Astrocyte (in vitro differentiated cells and primary cell): Measurements from ENCODE around the gene FKBP1B. TPM values are rescaled to one million over a fixed set of nuclear protein-coding genes. Genes with fewer than 3 reads are reported as not detected.

Experiments
- DNase-seq: peaks from one replicate; pipeline ENCODE4 v3.0.0-alpha.2; 2010; ENCODE audit warnings: low read depth
- FAIRE-seq: peaks from 2 replicates; lab custom pipeline; 2011; peaks lifted over from hg19 to GRCh38; lab: Jason Lieb, UNC
- H2AFZ ChIP-seq: 2 replicates; pipeline ENCODE4 v1.6.0; 2012; ENCODE audit warnings: low read depth, low read length, inconsistent platforms
- H3K27ac ChIP-seq: 2 replicates; pipeline ENCODE4 v1.5.1; 2011; ENCODE audit warnings: low read depth, low read length, inconsistent platforms
- H3K27me3 ChIP-seq: 2 replicates; pipeline ENCODE4 v1.6.0; 2011; ENCODE audit warnings: low read length, inconsistent platforms; ENCODE audit not compliant: insufficient read depth
- H3K36me3 ChIP-seq: 2 replicates; pipeline ENCODE4 v1.5.1; 2011; ENCODE audit warnings: low read length, inconsistent platforms; ENCODE audit not compliant: insufficient read depth
- H3K4me1 ChIP-seq: 2 replicates; pipeline ENCODE4 v1.5.1; 2011; ENCODE audit warnings: low read length, inconsistent platforms; ENCODE audit not compliant: insufficient read depth
- H3K4me2 ChIP-seq: 2 replicates; pipeline ENCODE4 v1.6.0; 2012; ENCODE audit warnings: low read length, inconsistent platforms
- H3K4me3 ChIP-seq: 2 replicates; pipeline ENCODE4 v1.5.1; 2011; ENCODE audit warnings: low read depth, mild to moderate bottlenecking, low read length, inconsistent platforms; ENCODE audit not compliant: insufficient read depth
- H3K79me2 ChIP-seq: 2 replicates; pipeline ENCODE4 v1.6.0; 2012; ENCODE audit warnings: mild to moderate bottlenecking, low read length, inconsistent platforms; ENCODE audit not compliant: insufficient read depth
- H3K9ac ChIP-seq: 2 replicates; pipeline ENCODE4 v1.6.0; 2012; ENCODE audit warnings: mild to moderate bottlenecking, low read length, inconsistent platforms
- H3K9me3 ChIP-seq: 2 replicates; pipeline ENCODE4 v1.5.1; 2012; ENCODE audit warnings: low read depth, mild to moderate bottlenecking, low read length, inconsistent platforms; ENCODE audit not compliant: insufficient read depth
- H4K20me1 ChIP-seq: 2 replicates; pipeline ENCODE4 v1.6.0; 2012; ENCODE audit warnings: low read length, inconsistent platforms; ENCODE audit not compliant: insufficient read depth
- H3K27ac Mint-ChIP-seq: one replicate; pipeline ENCODE4 v1.8.0; 2021; ENCODE audit warnings: mild to moderate bottlenecking, mixed read lengths; ENCODE audit not compliant: unreplicated experiment
- H3K27me3 Mint-ChIP-seq: one replicate; pipeline ENCODE4 v1.8.0; 2021; ENCODE audit warnings: low read depth, mixed read lengths; ENCODE audit not compliant: unreplicated experiment
- H3K36me3 Mint-ChIP-seq: one replicate; pipeline ENCODE4 v1.8.0; 2021; ENCODE audit warnings: low read depth, mixed read lengths; ENCODE audit not compliant: unreplicated experiment
- H3K4me1 Mint-ChIP-seq: one replicate; pipeline ENCODE4 v1.8.0; 2021; ENCODE audit warnings: low read depth, mixed read lengths; ENCODE audit not compliant: unreplicated experiment
- H3K4me3 Mint-ChIP-seq: one replicate; pipeline ENCODE4 v1.8.0; 2021; ENCODE audit warnings: mild to moderate bottlenecking, moderate library complexity, mixed read lengths; ENCODE audit not compliant: unreplicated experiment
- H3K9me3 Mint-ChIP-seq: one replicate; pipeline ENCODE4 v1.8.0; 2021; ENCODE audit warnings: mild to moderate bottlenecking, mixed read lengths; ENCODE audit not compliant: unreplicated experiment
- EZH2 ChIP-seq: IDR thresholded peaks from 2 replicates; pipeline ENCODE4 v1.6.1; 2012; ENCODE audit warnings: mild to moderate bottlenecking, low read length, inconsistent platforms; ENCODE audit not compliant: insufficient read depth
- total RNA-seq: library from RNA; stranded (reverse); gene quantifications from 2 replicates; pipeline ENCODE4 v1.2.1, GENCODE V29; 2021
- TF ChIP-seq, protein P1 (sequence below): IDR thresholded peaks from 2 replicates; pipeline ENCODE4 v1.5.1; 2011; ENCODE audit warnings: low read depth, mild to moderate bottlenecking, inconsistent platforms, low read length, moderate library complexity; ENCODE audit not compliant: insufficient read depth

FKBP1B gene
- total RNA-seq, 1 donor from 2014 or later, result 19.4 TPM

- peaks cover 60% of the 10 kb centered on the region for H3K79me2 ChIP-seq
- H3K27me3 ChIP-seq, result no peaks in the 10 kb centered on the region
- TF ChIP-seq, protein P1, sequence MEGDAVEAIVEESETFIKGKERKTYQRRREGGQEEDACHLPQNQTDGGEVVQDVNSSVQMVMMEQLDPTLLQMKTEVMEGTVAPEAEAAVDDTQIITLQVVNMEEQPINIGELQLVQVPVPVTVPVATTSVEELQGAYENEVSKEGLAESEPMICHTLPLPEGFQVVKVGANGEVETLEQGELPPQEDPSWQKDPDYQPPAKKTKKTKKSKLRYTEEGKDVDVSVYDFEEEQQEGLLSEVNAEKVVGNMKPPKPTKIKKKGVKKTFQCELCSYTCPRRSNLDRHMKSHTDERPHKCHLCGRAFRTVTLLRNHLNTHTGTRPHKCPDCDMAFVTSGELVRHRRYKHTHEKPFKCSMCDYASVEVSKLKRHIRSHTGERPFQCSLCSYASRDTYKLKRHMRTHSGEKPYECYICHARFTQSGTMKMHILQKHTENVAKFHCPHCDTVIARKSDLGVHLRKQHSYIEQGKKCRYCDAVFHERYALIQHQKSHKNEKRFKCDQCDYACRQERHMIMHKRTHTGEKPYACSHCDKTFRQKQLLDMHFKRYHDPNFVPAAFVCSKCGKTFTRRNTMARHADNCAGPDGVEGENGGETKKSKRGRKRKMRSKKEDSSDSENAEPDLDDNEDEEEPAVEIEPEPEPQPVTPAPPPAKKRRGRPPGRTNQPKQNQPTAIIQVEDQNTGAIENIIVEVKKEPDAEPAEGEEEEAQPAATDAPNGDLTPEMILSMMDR, result no peak
- no peak for TF ChIP-seq EZH2
- H3K4me1 ChIP-seq, result peaks cover 4% of the 10 kb centered on the region
- H3K9ac ChIP-seq, result no peak overlapping the region
- H3K4me3 ChIP-seq, result no peak overlapping the region
- no peak overlapping the region for H2AFZ ChIP-seq
- peaks cover 1% of the 10 kb centered on the region for H3K4me1 Mint-ChIP-seq
- H3K4me3 Mint-ChIP-seq, result no peak overlapping the region
- DNase-seq (no peak), FAIRE-seq (no peak)
- H4K20me1 ChIP-seq, result peaks cover 34% of the 10 kb centered on the region
- H3K27ac Mint-ChIP-seq, result no peak overlapping the region
- H3K4me2 ChIP-seq, result no peak overlapping the region
- H3K36me3 Mint-ChIP-seq, result peaks cover 11% of the 10 kb centered on the region
- no peaks in the 10 kb centered on the region for H3K9me3 ChIP-seq
- no peaks in the 10 kb centered on the region for H3K9me3 Mint-ChIP-seq
- no peak overlapping the region for H3K27ac ChIP-seq
- no peaks in the 10 kb centered on the region for H3K27me3 Mint-ChIP-seq
- peaks cover 39% of the 10 kb centered on the region for H3K36me3 ChIP-seq
Observed at GRCh38 chr2:24072259-24072658, 22.7 kb downstream of the FKBP1B start.

- Histone ChIP-seq H3K4me1 (peaks cover 8% of the 10 kb centered on the region), H2AFZ (no peak overlapping the region), H4K20me1 (peaks cover 30% of the 10 kb centered on the region), H3K79me2 (peaks cover 60% of the 10 kb centered on the region), H3K4me2 (no peak overlapping the region), H3K27ac (no peak overlapping the region), H3K36me3 (peaks cover 29% of the 10 kb centered on the region), H3K4me3 (no peak overlapping the region), H3K9ac (no peak overlapping the region), H3K27me3 (no peaks in the 10 kb centered on the region), H3K9me3 (no peaks in the 10 kb centered on the region)
- TF ChIP-seq, protein P1, result no peak
- TF ChIP-seq EZH2, result no peak
- H3K36me3 Mint-ChIP-seq, result peaks cover 11% of the 10 kb centered on the region
- H3K27me3 Mint-ChIP-seq, result no peaks in the 10 kb centered on the region
- H3K4me3 Mint-ChIP-seq, result no peak overlapping the region
- H3K9me3 Mint-ChIP-seq, result no peaks in the 10 kb centered on the region
- peaks cover 1% of the 10 kb centered on the region for H3K4me1 Mint-ChIP-seq
- DNase-seq (no peak), FAIRE-seq (no peak)
- no peak overlapping the region for H3K27ac Mint-ChIP-seq
Observed at GRCh38 chr2:24073816-24074215, 24.3 kb downstream of the FKBP1B start.

- no peak for TF ChIP-seq EZH2
- TF ChIP-seq, protein P1, result no peak
- H3K4me2 ChIP-seq, result peak overlapping the region; percentile 91
- H3K27me3 ChIP-seq, result no peaks in the 10 kb centered on the region
- H3K36me3 ChIP-seq, result peaks cover 31% of the 10 kb centered on the region
- H3K9ac ChIP-seq, result peak overlapping the region; percentile 98
- H4K20me1 ChIP-seq, result peaks cover 24% of the 10 kb centered on the region
- DNase-seq (no peak), FAIRE-seq (no peak)
- peak overlapping the region; percentile 90 for H3K27ac ChIP-seq
- Mint-ChIP-seq H3K4me1 (peaks cover 1% of the 10 kb centered on the region), H3K27ac (peak overlapping the region; percentile 92), H3K9me3 (no peaks in the 10 kb centered on the region), H3K36me3 (peaks cover 10% of the 10 kb centered on the region), H3K27me3 (no peaks in the 10 kb centered on the region), H3K4me3 (peak overlapping the region; percentile 98)
- H3K79me2 ChIP-seq, result peaks cover 52% of the 10 kb centered on the region
- H3K4me1 ChIP-seq, result peaks cover 8% of the 10 kb centered on the region
- H2AFZ ChIP-seq, result no peak overlapping the region
- no peaks in the 10 kb centered on the region for H3K9me3 ChIP-seq
- peak overlapping the region; percentile 99 for H3K4me3 ChIP-seq
Observed at GRCh38 chr2:24075259-24075658, 25.7 kb downstream of the FKBP1B start.
